Muscle layer of duodenum (tissue), 2 donors: ENCODE results near the gene ZBTB9.
"Not testable (repeated sequence)": the region's sequence is repeated elsewhere in the genome, so short reads cannot be mapped to it uniquely, and the experiment has no call there.

ENCODE experiments used
- H3K27ac ChIP-seq: one replicate; pipeline ENCODE4 v1.7.0; 2013; ENCODE audit warnings: mild to moderate bottlenecking, low read length
- H3K27me3 ChIP-seq: one replicate; pipeline ENCODE4 v1.7.0; 2013; ENCODE audit warnings: low read depth, mild to moderate bottlenecking, control low read depth, low read length
- H3K36me3 ChIP-seq, 2 donors: one replicate each; pipeline ENCODE4 v1.7.0; 2013; ENCODE audit warnings: low read length in 2 of 2, control low read depth in 1 of 2, mild to moderate bottlenecking in 1 of 2; ENCODE audit not compliant: insufficient read depth in 2 of 2, control insufficient read depth in 1 of 2
- H3K4me1 ChIP-seq, 2 donors: one replicate each; pipeline ENCODE4 v1.7.0; 2013; ENCODE audit warnings: low read length in 2 of 2, mild to moderate bottlenecking in 2 of 2, control low read depth in 1 of 2, moderate library complexity in 1 of 2; ENCODE audit not compliant: insufficient read depth in 2 of 2, control insufficient read depth in 1 of 2
- H3K4me3 ChIP-seq, 2 donors: one replicate each; pipeline ENCODE4 v1.7.0; 2013; ENCODE audit warnings: low read length in 2 of 2, low read depth in 1 of 2, mild to moderate bottlenecking in 1 of 2
- H3K9me3 ChIP-seq, 2 donors: one replicate each; pipeline ENCODE4 v1.7.0; 2013; ENCODE audit warnings: low read length in 2 of 2, control low read depth in 1 of 2, mild to moderate bottlenecking in 1 of 2; ENCODE audit not compliant: control insufficient read depth in 1 of 2
- donor health status: healthy.

Gene ZBTB9

DNA sequence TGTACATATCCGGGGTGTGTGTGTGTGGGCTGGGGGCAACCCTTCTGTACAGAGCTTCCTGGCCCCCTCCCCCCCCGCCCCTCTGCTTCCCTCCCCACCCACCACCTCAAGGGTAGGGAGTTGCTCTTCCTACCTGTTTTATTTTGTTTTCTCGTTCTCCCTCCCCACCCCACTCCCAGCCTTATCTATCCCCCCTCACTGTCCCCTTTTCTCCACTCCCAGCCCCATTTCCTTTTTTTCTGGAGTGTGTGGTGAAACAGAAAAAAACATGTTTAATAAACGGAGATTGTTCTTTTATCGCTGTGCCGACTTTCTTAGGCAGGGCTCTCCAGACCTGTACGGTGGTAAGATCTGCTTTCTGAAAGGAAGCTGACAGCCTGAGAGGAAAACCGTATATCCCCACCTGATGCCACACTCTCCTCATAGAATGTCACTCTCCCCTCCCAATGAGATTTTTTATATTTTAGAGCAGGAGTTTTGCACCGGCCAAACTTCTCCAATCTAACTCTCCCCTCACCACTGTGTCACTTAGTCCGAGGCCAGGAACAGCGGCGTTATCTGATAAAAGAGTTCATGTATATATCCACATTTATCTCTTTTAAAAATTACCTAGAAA is 875 bp upstream of the ZBTB9 start:
- peak overlapping the region; percentile 78 for H3K27ac ChIP-seq
- peaks cover 5 to 14% of the 10 kb centered on the region in 2 donors for H3K36me3 ChIP-seq
- no peaks in the 10 kb centered on the region for H3K27me3 ChIP-seq
- no peaks in the 10 kb centered on the region for H3K9me3 ChIP-seq
- peak overlapping the region; percentile 77 to 95 for H3K4me3 ChIP-seq
- H3K4me1 ChIP-seq: peaks cover 8 to 21% of the 10 kb centered on the region in 2 donors

DNA sequence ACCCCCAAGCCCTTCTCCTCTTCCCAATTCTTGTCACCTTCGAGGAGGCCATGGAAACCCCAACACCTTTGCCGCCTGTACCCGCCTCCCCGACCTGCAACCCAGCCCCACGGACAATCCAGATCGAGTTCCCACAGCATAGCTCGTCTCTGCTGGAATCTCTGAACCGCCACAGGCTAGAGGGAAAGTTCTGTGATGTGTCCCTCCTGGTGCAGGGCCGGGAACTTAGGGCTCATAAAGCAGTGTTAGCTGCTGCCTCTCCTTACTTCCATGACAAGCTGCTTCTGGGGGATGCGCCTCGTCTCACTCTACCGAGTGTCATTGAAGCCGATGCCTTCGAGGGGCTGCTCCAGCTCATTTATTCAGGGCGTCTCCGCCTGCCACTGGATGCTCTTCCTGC is 675 bp downstream of the ZBTB9 start:
- peak overlapping the region; percentile 77 to 95 for H3K4me3 ChIP-seq
- H3K36me3 ChIP-seq: peaks cover 5 to 14% of the 10 kb centered on the region in 2 donors
- H3K27ac ChIP-seq: peak overlapping the region; percentile 37
- H3K9me3 ChIP-seq: no peaks in the 10 kb centered on the region
- H3K4me1 ChIP-seq: peaks cover 8 to 21% of the 10 kb centered on the region in 2 donors
- H3K27me3 ChIP-seq: no peaks in the 10 kb centered on the region

DNA sequence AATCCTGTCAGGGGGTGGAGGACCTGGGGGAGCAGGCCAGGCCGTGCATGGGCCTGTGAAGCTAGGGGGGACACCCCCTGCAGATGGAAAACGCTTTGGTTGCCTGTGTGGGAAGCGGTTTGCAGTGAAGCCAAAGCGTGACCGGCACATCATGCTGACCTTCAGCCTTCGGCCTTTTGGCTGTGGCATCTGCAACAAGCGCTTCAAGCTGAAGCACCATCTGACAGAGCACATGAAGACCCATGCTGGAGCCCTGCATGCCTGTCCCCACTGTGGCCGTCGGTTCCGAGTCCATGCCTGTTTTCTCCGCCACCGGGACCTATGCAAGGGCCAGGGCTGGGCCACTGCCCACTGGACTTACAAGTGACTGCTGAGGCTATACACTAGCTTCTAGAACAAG is 1.8 kb downstream of the ZBTB9 start:
- Histone ChIP-seq H3K27ac (no peak overlapping the region), H3K27me3 (no peaks in the 10 kb centered on the region), H3K4me3 (no peak overlapping the region), H3K4me1 (peaks cover 8 to 21% of the 10 kb centered on the region in 2 donors), H3K9me3 (no peaks in the 10 kb centered on the region), H3K36me3 (peaks cover 5 to 14% of the 10 kb centered on the region in 2 donors)

DNA sequence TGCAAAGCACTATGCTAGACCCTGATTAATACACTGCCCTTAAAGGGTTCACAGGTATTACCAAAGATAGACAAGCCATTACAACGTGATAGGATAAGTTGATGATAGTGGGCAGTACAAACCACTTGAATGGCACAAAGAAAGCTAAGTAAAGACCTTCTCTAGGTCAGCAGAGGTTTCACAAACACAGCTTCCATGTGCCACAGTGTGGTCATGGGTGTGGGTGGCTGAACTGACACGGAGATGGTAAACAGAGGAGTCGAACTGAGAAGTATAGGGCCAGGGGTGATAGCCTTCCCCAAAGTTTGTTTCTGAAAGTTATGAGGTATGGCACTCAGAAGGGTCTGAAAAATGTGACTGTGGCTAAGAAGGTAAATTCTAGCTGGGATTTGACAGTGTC is 4.3 kb downstream of the ZBTB9 start:
- no peaks in the 10 kb centered on the region for H3K9me3 ChIP-seq
- peaks cover 8 to 10% of the 10 kb centered on the region in 2 donors for H3K4me1 ChIP-seq
- no peak overlapping the region for H3K4me3 ChIP-seq
- H3K27ac ChIP-seq: no peak overlapping the region
- H3K36me3 ChIP-seq: peaks cover 5 to 14% of the 10 kb centered on the region in 2 donors
- no peaks in the 10 kb centered on the region for H3K27me3 ChIP-seq

DNA sequence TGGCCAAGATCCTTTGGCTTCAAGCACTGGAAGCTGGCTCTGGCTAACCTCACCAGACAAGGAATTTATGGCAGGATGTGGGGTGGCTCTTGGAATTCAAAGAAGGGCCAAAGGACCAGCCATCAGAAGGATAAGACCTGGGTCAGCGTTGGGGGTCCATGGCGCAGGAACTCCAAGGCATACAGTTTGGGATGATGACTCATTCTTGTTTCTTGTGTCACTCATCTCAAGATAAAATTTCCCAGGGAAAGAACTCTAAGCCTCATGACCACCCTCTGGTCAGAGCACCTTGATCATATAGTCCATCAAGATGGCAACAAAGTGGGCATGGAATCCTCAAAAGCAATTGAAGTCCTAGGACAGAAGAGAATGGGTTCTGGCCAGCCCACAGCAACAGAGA is 4.8 kb downstream of the ZBTB9 start:
- no peak overlapping the region for H3K4me3 ChIP-seq
- H3K27me3 ChIP-seq: no peaks in the 10 kb centered on the region
- peaks cover 8 to 10% of the 10 kb centered on the region in 2 donors for H3K4me1 ChIP-seq
- no peak overlapping the region for H3K27ac ChIP-seq
- peaks cover 5 to 14% of the 10 kb centered on the region in 2 donors for H3K36me3 ChIP-seq
- no peaks in the 10 kb centered on the region for H3K9me3 ChIP-seq

DNA sequence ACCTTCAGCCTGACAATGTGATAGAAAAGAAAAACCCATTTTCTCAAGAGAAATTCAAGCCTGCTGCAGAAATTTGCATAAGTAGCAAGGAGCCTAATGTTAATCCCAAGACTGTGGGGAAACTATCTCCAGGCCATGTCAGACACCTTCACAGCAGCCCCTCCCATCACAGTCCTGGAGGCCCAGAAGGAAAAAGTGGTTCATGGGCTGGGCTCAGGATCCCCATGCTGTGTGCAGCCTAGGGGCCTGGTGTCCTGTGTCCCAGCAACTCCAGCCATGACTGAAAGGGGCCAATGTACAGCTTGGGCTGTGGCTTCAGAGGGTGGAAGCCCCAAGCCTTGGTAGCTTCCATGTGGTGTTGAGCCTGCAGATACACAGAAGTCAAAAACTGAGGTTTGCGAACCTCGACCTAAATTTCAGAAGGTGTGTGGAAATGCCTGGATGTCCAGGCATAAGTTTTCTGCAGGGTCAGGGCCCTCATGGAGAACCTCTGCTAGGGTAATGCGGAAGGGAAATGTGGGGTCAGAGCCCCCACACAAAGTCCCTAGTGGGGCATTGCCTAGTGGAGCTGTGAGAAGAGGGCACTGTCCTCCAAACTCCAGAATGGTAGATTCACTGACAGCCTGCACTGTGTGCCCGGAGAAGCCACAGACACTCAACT is 11.8 kb downstream of the ZBTB9 start:
- H3K36me3 ChIP-seq: no peaks in the 10 kb centered on the region
- H3K27me3 ChIP-seq: no peaks in the 10 kb centered on the region
- no peak overlapping the region for H3K27ac ChIP-seq

DNA sequence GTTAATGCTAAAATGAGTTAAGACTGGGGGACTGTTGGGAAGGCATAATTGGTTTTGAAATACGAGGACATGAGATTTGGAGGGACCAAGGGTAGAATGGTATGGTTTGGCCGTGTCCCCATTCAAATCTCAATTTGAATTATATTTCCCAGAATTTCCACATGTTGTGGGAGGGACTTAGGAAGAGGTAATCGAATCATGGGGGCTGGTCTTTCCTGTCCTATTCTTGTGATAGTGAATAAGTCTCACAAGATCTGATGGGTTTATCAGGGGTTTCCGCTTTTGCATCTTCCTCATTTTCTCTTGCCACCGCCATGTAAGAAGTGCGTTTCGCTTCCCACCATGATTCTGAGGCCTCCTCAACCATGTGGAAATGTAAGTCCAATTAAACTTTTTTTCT is 12.7 kb downstream of the ZBTB9 start:
- Histone ChIP-seq H3K4me3 (no peak overlapping the region), H3K4me1 (no peaks in the 10 kb centered on the region), H3K27ac (no peak overlapping the region), H3K36me3 (no peaks in the 10 kb centered on the region), H3K9me3 (no peaks in the 10 kb centered on the region), H3K27me3 (no peaks in the 10 kb centered on the region)

More for the DNA sequence above, 11.8 kb downstream of the ZBTB9 start:
- Histone ChIP-seq H3K4me1 (no peaks in the 10 kb centered on the region), H3K4me3 (no peak overlapping the region), H3K9me3 (no peaks in the 10 kb centered on the region)

DNA sequence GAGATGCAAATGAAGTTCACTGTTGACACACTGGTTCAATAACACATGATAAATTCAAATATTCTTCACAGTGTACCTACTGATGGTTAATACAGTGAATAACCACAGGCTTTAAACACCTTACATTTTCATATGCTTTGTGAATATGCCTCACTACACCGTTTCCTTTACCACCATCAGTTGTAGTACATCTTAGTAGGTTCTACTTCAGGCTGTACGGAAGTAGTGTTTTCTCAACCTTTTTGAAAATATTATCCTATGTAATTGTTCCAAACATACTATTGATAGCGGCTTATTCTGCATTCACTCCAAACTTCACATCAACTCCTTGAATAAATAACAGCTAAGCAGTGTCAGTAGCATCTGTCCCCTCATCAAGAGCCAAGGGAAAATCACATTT is 15.3 kb downstream of the ZBTB9 start:
- Histone ChIP-seq H3K4me1 (no peaks in the 10 kb centered on the region), H3K27ac (no peak overlapping the region), H3K36me3 (no peaks in the 10 kb centered on the region), H3K9me3 (no peaks in the 10 kb centered on the region), H3K27me3 (no peaks in the 10 kb centered on the region), H3K4me3 (no peak overlapping the region)

DNA sequence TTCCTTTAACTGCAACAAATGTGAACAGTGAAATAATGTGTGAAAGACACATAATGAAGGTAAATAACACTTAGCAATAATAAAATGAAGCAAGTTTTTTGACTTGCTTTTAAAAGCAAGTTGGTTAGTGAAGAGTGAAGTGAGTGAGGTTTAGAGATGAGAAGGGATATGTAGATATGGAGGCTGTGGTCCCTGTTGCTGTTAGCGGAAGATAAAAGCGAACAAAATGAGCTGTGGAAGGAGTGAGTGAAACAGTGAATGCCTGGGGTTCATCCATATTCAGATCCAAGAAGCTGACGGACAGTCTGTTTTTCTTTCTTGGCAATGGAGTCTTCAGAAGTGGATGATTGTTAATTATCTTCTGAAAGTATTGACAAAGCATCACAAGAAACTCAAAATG is 23.5 kb downstream of the ZBTB9 start:
- H3K27ac ChIP-seq: no peak overlapping the region
- no peaks in the 10 kb centered on the region for H3K4me1 ChIP-seq
- no peaks in the 10 kb centered on the region for H3K36me3 ChIP-seq
- no peaks in the 10 kb centered on the region for H3K27me3 ChIP-seq
- no peaks in the 10 kb centered on the region for H3K9me3 ChIP-seq
- H3K4me3 ChIP-seq: no peak overlapping the region

DNA sequence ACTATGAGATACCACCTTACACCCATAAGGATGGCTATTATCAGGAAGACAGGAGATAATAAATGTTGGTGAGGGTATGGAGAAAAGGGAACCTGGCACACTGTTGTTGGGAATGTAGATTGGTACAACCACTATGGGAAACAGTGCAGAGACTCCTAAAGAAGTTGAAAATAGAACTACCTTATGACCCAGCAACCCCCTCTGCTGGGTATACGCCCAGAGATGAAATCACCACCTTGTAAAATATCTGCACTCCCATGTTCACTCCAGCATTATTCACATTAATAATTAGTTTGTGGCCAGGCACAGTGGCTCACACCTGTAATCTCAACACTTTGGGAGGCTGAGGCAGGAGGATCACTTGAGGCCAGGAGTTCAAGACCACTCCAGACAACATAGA is 26.8 kb downstream of the ZBTB9 start:
- Histone ChIP-seq H3K27ac (no peak overlapping the region), H3K4me1 (no peaks in the 10 kb centered on the region), H3K4me3 (no peak overlapping the region), H3K9me3 (no peaks in the 10 kb centered on the region), H3K27me3 (no peaks in the 10 kb centered on the region), H3K36me3 (no peaks in the 10 kb centered on the region)

DNA sequence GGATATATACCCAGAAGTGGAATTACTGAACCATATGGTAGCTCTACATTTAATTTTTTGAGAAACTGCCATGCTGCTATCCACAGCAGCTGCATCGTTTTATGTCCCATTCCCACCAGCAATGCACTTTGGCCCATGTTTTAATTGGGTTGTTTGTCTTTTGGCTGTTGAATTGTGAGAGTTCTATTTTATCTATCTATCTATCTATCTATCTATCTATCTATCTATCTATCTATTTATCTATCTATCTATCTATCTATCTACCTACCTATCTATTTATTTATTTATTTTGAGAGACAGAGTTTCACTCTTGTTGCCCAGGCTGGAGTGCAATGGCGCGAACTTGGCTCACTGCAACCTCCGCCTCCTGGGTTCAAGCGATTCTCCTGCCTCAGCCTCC is 28.2 kb downstream of the ZBTB9 start:
- not testable (repeated sequence) for H3K27ac ChIP-seq, H3K27me3 ChIP-seq, H3K4me1 ChIP-seq, H3K4me3 ChIP-seq, H3K36me3 ChIP-seq, H3K9me3 ChIP-seq

DNA sequence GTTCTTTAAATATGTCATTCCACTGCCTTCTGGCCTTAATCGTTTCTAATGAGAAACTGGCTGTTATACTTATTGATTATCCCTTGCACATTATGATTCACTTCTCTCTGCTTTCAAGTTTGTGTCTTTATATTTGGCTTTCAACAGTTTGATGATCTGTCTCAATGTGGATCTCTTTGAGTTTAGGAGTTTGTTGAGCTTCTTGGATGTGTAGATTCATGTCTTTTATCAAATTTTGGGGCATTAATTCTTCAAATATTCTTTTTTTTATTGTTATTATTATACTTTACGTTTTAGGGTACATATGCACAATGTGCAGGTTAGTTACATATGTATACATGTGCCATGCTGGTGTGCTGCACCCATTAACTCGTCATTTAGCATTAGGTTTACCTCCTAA is 29.3 kb downstream of the ZBTB9 start:
- H3K27me3 ChIP-seq: no peaks in the 10 kb centered on the region
- no peak overlapping the region for H3K4me3 ChIP-seq
- H3K36me3 ChIP-seq: no peaks in the 10 kb centered on the region
- H3K4me1 ChIP-seq: no peaks in the 10 kb centered on the region
- H3K9me3 ChIP-seq: no peaks in the 10 kb centered on the region
- no peak overlapping the region for H3K27ac ChIP-seq
